GM12878 (cell line): ENCODE measurements around the gene ZPBP2. TPM values are rescaled to one million over a fixed set of nuclear protein-coding genes. Genes with fewer than 3 reads are reported as not detected.
A peak's percentile ranks its signal among the peaks of the same experiment; 100 is the strongest.

Experiments used
- ATAC-seq: fragments of 200-7000 bp; cut with Tn5 transposase; 3 replicates; pipeline ENCODE4 v1.9.1; 2020; ENCODE audit warnings: mild to moderate bottlenecking, moderate library complexity
- BruUV-seq: library from RNA; stranded (reverse); fragments of 400-500 nt; replicated peaks from 2 replicates; lab custom pipeline; 2021; lab: Mats Ljungman, UMichigan
- CTCF ChIA-PET: fragments of 300-600 bp; sonication (Branson Sonifier 250); formaldehyde crosslinking; extraction: SDS; loops from one replicate; lab custom pipeline; 2021; ENCODE audit warnings: inconsistent platforms; lab: Yijun Ruan, JAX
- POLR2A ChIA-PET: fragments of 350-600 bp; formaldehyde crosslinking; extraction: SDS; loops from one replicate; lab custom pipeline; 2021; ENCODE audit warnings: inconsistent platforms; lab: Charles Lee
- RAD21 ChIA-PET: fragments of 300-600 bp; sonication (Branson Sonifier 250); formaldehyde crosslinking; loops from one replicate; lab custom pipeline; 2023; ENCODE audit warnings: antibody characterized with exemption; ENCODE audit not compliant: unreplicated experiment; lab: Charles Lee
- SMC1A ChIA-PET: fragments of 300-600 bp; sonication (Branson Sonifier 250); formaldehyde crosslinking; loops from one replicate; lab custom pipeline; 2023; ENCODE audit not compliant: unreplicated experiment, uncharacterized antibody; lab: Charles Lee
- DNase-seq: peaks from one replicate; pipeline ENCODE4 v3.0.0-alpha.2; 2011; ENCODE audit warnings: low read depth, low spot score
- FAIRE-seq: peaks from 3 replicates; lab custom pipeline; 2011; peaks lifted over from hg19 to GRCh38; lab: Jason Lieb, UNC
- H2AFZ ChIP-seq: 2 replicates; pipeline ENCODE4 v1.6.0; 2011; ENCODE audit warnings: low read depth, low read length, control low read depth; ENCODE audit not compliant: control insufficient read depth
- H3K27ac ChIP-seq: 2 replicates; pipeline ENCODE4 v1.5.1; 2011; ENCODE audit warnings: control low read depth; ENCODE audit not compliant: control insufficient read depth, insufficient read depth
- H3K27me3 ChIP-seq, 2 experiments: replicated peaks in 1 of 2; 2 replicates each; pipeline versions ENCODE4 v1.6.0 to v1.6.1; 2011; ENCODE audit warnings: low read length in 1 of 2; ENCODE audit not compliant: control insufficient read depth in 2 of 2, insufficient read depth in 2 of 2
- H3K36me3 ChIP-seq, 2 experiments: 2 replicates each; pipeline ENCODE4 v1.5.1; 2011; ENCODE audit warnings: low read length in 1 of 2; ENCODE audit not compliant: control insufficient read depth in 2 of 2, insufficient read depth in 2 of 2
- H3K4me1 ChIP-seq: 2 replicates; pipeline ENCODE4 v1.6.1; 2011; ENCODE audit warnings: mild to moderate bottlenecking, low read length, moderate library complexity, mixed read lengths; ENCODE audit not compliant: control insufficient read depth, insufficient read depth
- H3K4me2 ChIP-seq: 2 replicates; pipeline ENCODE4 v1.6.0; 2011; ENCODE audit warnings: control low read depth; ENCODE audit not compliant: control insufficient read depth, insufficient read depth
- H3K4me3 ChIP-seq: fragments of 200-600 bp; sonication (generic); 2 replicates; pipeline ENCODE4 v1.5.1; 2016
- H3K79me2 ChIP-seq: 2 replicates; pipeline ENCODE4 v1.6.0; 2011; ENCODE audit warnings: low read length; ENCODE audit not compliant: control insufficient read depth, insufficient read depth
- H3K9ac ChIP-seq: 2 replicates; pipeline ENCODE4 v1.8.0; 2011; ENCODE audit warnings: low read length, control low read depth, mixed read lengths; ENCODE audit not compliant: control insufficient read depth, insufficient read depth
- H3K9me3 ChIP-seq: replicated peaks from 3 replicates; pipeline ENCODE4 v1.5.1; 2011; ENCODE audit warnings: mild to moderate bottlenecking, low read length; ENCODE audit not compliant: control insufficient read depth, insufficient read depth
- H4K20me1 ChIP-seq: 2 replicates; pipeline ENCODE4 v1.6.0; 2011; ENCODE audit not compliant: control insufficient read depth, insufficient read depth
- CTCF ChIP-seq, 3 experiments: IDR thresholded peaks in 2 of 3; conservative IDR thresholded peaks in 1 of 3; 2 replicates each; pipeline ENCODE4 v1.5.1; 2011; ENCODE audit warnings: low read depth in 3 of 3, low read length in 3 of 3, mild to moderate bottlenecking in 3 of 3, control low read depth in 2 of 3, moderate library complexity in 2 of 3, inconsistent platforms in 1 of 3, mixed read lengths in 1 of 3; ENCODE audit not compliant: control insufficient read depth in 2 of 3, insufficient read depth in 1 of 3; ENCODE audit errors: extremely low read depth in 1 of 3
- JUND ChIP-seq: IDR thresholded peaks from 2 replicates; pipeline ENCODE4 v1.6.1; 2012; ENCODE audit warnings: low read depth, mild to moderate bottlenecking, low read length, improper control_type of control experiment, moderate library complexity
- PKNOX1 ChIP-seq: fragments of 450-650 bp; IDR thresholded peaks from 2 replicates; pipeline ENCODE4 v1.6.1; 2016; ENCODE audit warnings: mild to moderate bottlenecking
- RAD21 ChIP-seq: IDR thresholded peaks from 2 replicates; pipeline ENCODE4 v1.6.1; 2011; ENCODE audit warnings: mild to moderate bottlenecking, low read depth, low read length, moderate library complexity; ENCODE audit not compliant: insufficient read depth
- SMC3 ChIP-seq: IDR thresholded peaks from 2 replicates; pipeline ENCODE4 v1.6.1; 2011; ENCODE audit warnings: low read length, improper control_type of control experiment, borderline replicate concordance
- SUPT20H ChIP-seq: IDR thresholded peaks from 2 replicates; pipeline ENCODE4 v1.6.1; 2011; ENCODE audit warnings: low read depth, mild to moderate bottlenecking, low read length, moderate library complexity, borderline replicate concordance; ENCODE audit not compliant: control insufficient read depth
- TCF12 ChIP-seq: IDR thresholded peaks from 2 replicates; pipeline ENCODE4 v1.6.1; 2011; ENCODE audit warnings: low read depth, mild to moderate bottlenecking, low read length
- WGBS: methylation state at CpG from one replicate; pipeline ENCODE4 v1.1.6; 2016; ENCODE audit warnings: low lambda C conversion rate; ENCODE audit not compliant: insufficient replicate concordance, insufficient coverage; ENCODE audit errors: missing lambda C conversion rate; 5-methylcytosine and 5-hydroxymethylcytosine counted together
- in situ Hi-C: fragments of 300-500 bp; cut with MboI; formaldehyde crosslinking; loops from 9 replicates; pipeline ENCODE4 v1.14.3; 2018; ENCODE audit warnings: mixed read lengths
- intact Hi-C: fragments of 100-400 bp; cut with micrococcal nuclease; formaldehyde crosslinking; loops from one replicate; pipeline ENCODE4 v1.14.2; 2022; ENCODE audit not compliant: unreplicated experiment
- polyA plus RNA-seq, 11 experiments: library from polyadenylated mRNA; depleted of rRNA in 4 of 11; unstranded in 6 of 11; stranded (reverse) in 5 of 11; fragments of >200 nt; fragmentation: Nextera tagmentation in 4 of 11; fragmentation: Illumina TruSeq in 1 of 11; extraction: Ambion mirVana in 4 of 11; extraction: Trizol in 1 of 11; gene quantifications; 1 replicate in 1 of 11; 2 replicates in 10 of 11; pipeline versions ENCODE4 v1.2.1 to v1.2.3, GENCODE V29; 2011 to 2016; ENCODE audit warnings: inconsistent platforms in 2 of 11, missing spikeins in 2 of 11, low read depth in 1 of 11
- total RNA-seq, 4 experiments: library from RNA; depleted of rRNA in 3 of 4; stranded (reverse); fragments of >200 nt in 3 of 4; fragmentation: Illumina TruSeq in 1 of 4; extraction: Trizol in 1 of 4; gene quantifications; 2 replicates each; pipeline versions ENCODE4 v1.2.1 to v1.2.3, GENCODE V29; 2013 to 2021

Gene ZPBP2
- total and polyA plus RNA-seq, 10 of the 15 experiments (the other 5 are each of a cell fraction or from before 2014, with no cell fraction given): 0.33 to 1.0 (median 0.58) TPM

- ChIA-PET POLR2A (interaction anchor here (0.8 to 1.6 kb wide), 6 partner anchors 42 to 110 kb away, joined by 3 to 9 read pairs (median 4); partner anchors contain the start of gene PSMD3), CTCF (interaction anchor here (0.9 to 7.8 kb wide), 25 partner anchors 12 to 258 kb away, joined by 3 to 81 read pairs (median 3); partner anchors contain the start of genes CSF3 and PSMD3), RAD21 (interaction anchor here (0.7 to 3.8 kb wide), 17 partner anchors 11 to 226 kb away, joined by 3 to 44 read pairs (median 5); partner anchors contain the start of genes MIEN1 and PSMD3), SMC1A (interaction anchor here (0.9 to 4.9 kb wide), 29 partner anchors 9 to 251 kb away, joined by 3 to 39 read pairs (median 4); partner anchors contain the start of genes CSF3 and PSMD3)
- WGBS: 96% methylated on average over 2 of the region's 2 CpGs
- Histone ChIP-seq H4K20me1 (no peaks in the 10 kb centered on the region), H3K9ac (no peak overlapping the region), H3K4me3 (no peak overlapping the region), H3K27ac (no peak overlapping the region; the same call in 1 of the 2 replicates), H3K4me2 (0 out of 2 replicates have a peak overlapping the region, but pooled peaks have one; percentile 13), H3K79me2 (peaks cover 2% of the 10 kb centered on the region), H2AFZ (peak overlapping the region; percentile 74), H3K27me3 (no peaks in the 10 kb centered on the region), H3K36me3 (no peaks in the 10 kb centered on the region), H3K4me1 (peaks cover 32% of the 10 kb centered on the region), H3K9me3 (no peaks in the 10 kb centered on the region; the same call in 2 of the 3 replicates)
- TF ChIP-seq SMC3: peak; percentile 43; the same call in 1 of the 2 replicates
- TF ChIP-seq RAD21: peak; percentile 62
- no peak for TF ChIP-seq SUPT20H
- TF ChIP-seq JUND: no peak
- TF ChIP-seq CTCF (IDR thresholded peaks at IDR 0.05 in 2 of 3, conservative IDR thresholded peaks at IDR 0.05 in 1 of 3; ENCODE audit: control insufficient read depth in 2 of 3, extremely low read depth in 1 of 3, insufficient read depth in 1 of 3, low read depth in 3 of 3, low read length in 3 of 3): peak in 2 of 3 experiments; percentile 19; a peak in 2 of 6 replicates
- TF ChIP-seq PKNOX1: no peak
- TF ChIP-seq TCF12: no peak
- in situ Hi-C loops (no loop called here), intact Hi-C loops (no loop called here)
- ATAC-seq (0 out of 3 replicates have a peak, but pooled peaks have one; percentile 19), DNase-seq (no peak), FAIRE-seq (no peak)
- no TSS peak for BruUV-seq
Observed at GRCh38 chr17:39872751-39873150, 4.7 kb downstream of the ZPBP2 start.
